K562 (cell line): ENCODE measurements around the gene CPT1C. TPM values are rescaled to one million over a fixed set of nuclear protein-coding genes. Genes with fewer than 3 reads are reported as not detected.
A peak's percentile ranks its signal among the peaks of the same experiment; 100 is the strongest.

Experiments used
- BRD4 ChIP-seq: fragments of 200-600 bp; sonication (generic); IDR thresholded peaks from 2 replicates; pipeline ENCODE4 v1.6.1; 2017; ENCODE audit warnings: inconsistent platforms
- BRF1 ChIP-seq: IDR thresholded peaks from 3 replicates; pipeline ENCODE4 v1.6.1; 2011; ENCODE audit warnings: borderline replicate concordance, mild to moderate bottlenecking; ENCODE audit not compliant: insufficient read length; ENCODE audit errors: extremely low read depth
- CBFB ChIP-seq: sonication (generic); formaldehyde crosslinking; IDR thresholded peaks from 2 replicates; pipeline ENCODE4 v1.4.0; 2020; ENCODE audit warnings: mild to moderate bottlenecking, missing genetic modification reagents
- HDAC8 ChIP-seq: fragments of 450-650 bp; IDR thresholded peaks from 2 replicates; pipeline ENCODE4 v1.6.1; 2016; ENCODE audit warnings: mild to moderate bottlenecking, missing genetic modification characterization, moderate library complexity, missing compliant biosample characterization
- KDM4B ChIP-seq, 2 experiments: fragments of 450-650 bp in 1 of 2; sonication (generic) in 1 of 2; IDR thresholded peaks; 2 replicates each; pipeline ENCODE4 v1.6.1; 2016 to 2017; ENCODE audit warnings: borderline replicate concordance in 2 of 2, antibody characterized with exemption in 1 of 2, low read depth in 1 of 2, mild to moderate bottlenecking in 1 of 2
- NEUROD1 ChIP-seq: fragments of 150-350 bp; IDR thresholded peaks from 2 replicates; pipeline ENCODE4 v1.6.1; 2014; ENCODE audit warnings: borderline replicate concordance, low read length, low read depth; ENCODE audit not compliant: partially characterized antibody
- PRMT5 ChIP-seq: sonication (generic); formaldehyde crosslinking; IDR thresholded peaks from 2 replicates; pipeline ENCODE4 v1.5.0; 2020; ENCODE audit warnings: missing genetic modification reagents
- SAFB2 ChIP-seq: fragments of 200-400 bp; formaldehyde crosslinking; IDR thresholded peaks from 2 replicates; pipeline ENCODE4 v1.6.1; 2018; ENCODE audit warnings: borderline replicate concordance, low read length, low read depth, moderate library complexity; ENCODE audit not compliant: severe bottlenecking
- SPI1 ChIP-seq: IDR thresholded peaks from 2 replicates; pipeline ENCODE4 v1.6.1; 2011; ENCODE audit warnings: low read depth, low read length, control low read depth, borderline replicate concordance
- ZNF24 ChIP-seq: fragments of 450-650 bp; IDR thresholded peaks from 2 replicates; pipeline ENCODE4 v1.6.1; 2016
- ZNF707 ChIP-seq: fragments of 250-450 bp; sonication (Bioruptor Pico); conservative IDR thresholded peaks from 2 replicates; pipeline ENCODE4 v1.8.0; 2022; ENCODE audit warnings: inconsistent platforms, mild to moderate bottlenecking, moderate library complexity
- ZNF79 ChIP-seq: fragments of 250-450 bp; sonication (Bioruptor Pico); IDR thresholded peaks from 2 replicates; pipeline ENCODE4 v1.4.0; 2020; ENCODE audit warnings: low read depth, mild to moderate bottlenecking, moderate library complexity
- polyA plus RNA-seq, 8 experiments: library from polyadenylated mRNA; depleted of rRNA in 4 of 8; stranded (reverse) in 5 of 8; unstranded in 3 of 8; fragments of >200 nt; fragmentation: Nextera tagmentation in 2 of 8; fragmentation: Illumina TruSeq in 1 of 8; extraction: Ambion mirVana in 2 of 8; extraction: Trizol in 1 of 8; gene quantifications; 2 replicates each; pipeline versions ENCODE4 v1.2.1 to v1.2.3, GENCODE V29; 2011 to 2014; ENCODE audit warnings: inconsistent platforms in 1 of 8, missing spikeins in 1 of 8
- total RNA-seq, 7 experiments: library from RNA; depleted of rRNA in 6 of 7; stranded (reverse); fragments of >200 nt in 6 of 7; fragmentation: Illumina TruSeq in 2 of 7; extraction: Trizol in 2 of 7; gene quantifications; 2 replicates each; pipeline versions ENCODE4 v1.2.1 to v1.2.3, GENCODE V29; 2011 to 2021; ENCODE audit warnings: low replicate concordance in 1 of 7
- TF ChIP-seq, protein P1 (sequence below): sonication (generic); formaldehyde crosslinking; IDR thresholded peaks from 2 replicates; pipeline ENCODE4 v1.9.0; 2022; ENCODE audit warnings: mild to moderate bottlenecking, missing genetic modification reagents
- TF ChIP-seq, protein P2 (sequence below): fragments of 450-650 bp; IDR thresholded peaks from 2 replicates; pipeline ENCODE4 v1.6.1; 2014; ENCODE audit warnings: low read depth, mild to moderate bottlenecking, moderate library complexity, borderline replicate concordance
- TF ChIP-seq, protein P3 (sequence below): IDR thresholded peaks from 2 replicates; pipeline ENCODE4 v1.6.1; 2011; ENCODE audit not compliant: insufficient read length; ENCODE audit errors: extremely low read depth

CPT1C gene
- total and polyA plus RNA-seq, 9 of the 15 experiments (the other 6 are each of a cell fraction or from before 2014, with no cell fraction given): 1.9 to 12.3 (median 3.0) TPM

DNA sequence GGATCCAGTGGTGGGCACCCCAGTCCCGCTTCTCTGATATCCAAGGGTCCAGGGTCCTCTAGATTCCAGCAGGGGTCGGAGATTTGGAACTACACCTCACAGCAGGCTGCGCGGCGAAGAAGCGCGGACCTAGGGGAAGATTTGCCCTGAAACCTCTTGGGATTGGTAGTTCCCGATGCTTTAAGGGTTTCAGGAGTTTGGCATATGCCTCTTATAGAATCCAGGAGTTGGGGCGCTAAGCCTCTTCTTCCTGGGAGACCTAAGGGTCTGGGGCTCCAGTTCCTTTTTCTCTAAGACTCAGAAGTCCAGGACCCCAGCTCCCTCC is 24.8 kb upstream of the CPT1C start (continued):
- TF ChIP-seq, protein P1, sequence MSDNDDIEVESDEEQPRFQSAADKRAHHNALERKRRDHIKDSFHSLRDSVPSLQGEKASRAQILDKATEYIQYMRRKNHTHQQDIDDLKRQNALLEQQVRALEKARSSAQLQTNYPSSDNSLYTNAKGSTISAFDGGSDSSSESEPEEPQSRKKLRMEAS (CRISPR knock-in tag): no peak
- TF ChIP-seq, protein P2, sequence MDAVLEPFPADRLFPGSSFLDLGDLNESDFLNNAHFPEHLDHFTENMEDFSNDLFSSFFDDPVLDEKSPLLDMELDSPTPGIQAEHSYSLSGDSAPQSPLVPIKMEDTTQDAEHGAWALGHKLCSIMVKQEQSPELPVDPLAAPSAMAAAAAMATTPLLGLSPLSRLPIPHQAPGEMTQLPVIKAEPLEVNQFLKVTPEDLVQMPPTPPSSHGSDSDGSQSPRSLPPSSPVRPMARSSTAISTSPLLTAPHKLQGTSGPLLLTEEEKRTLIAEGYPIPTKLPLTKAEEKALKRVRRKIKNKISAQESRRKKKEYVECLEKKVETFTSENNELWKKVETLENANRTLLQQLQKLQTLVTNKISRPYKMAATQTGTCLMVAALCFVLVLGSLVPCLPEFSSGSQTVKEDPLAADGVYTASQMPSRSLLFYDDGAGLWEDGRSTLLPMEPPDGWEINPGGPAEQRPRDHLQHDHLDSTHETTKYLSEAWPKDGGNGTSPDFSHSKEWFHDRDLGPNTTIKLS: no peak
- TF ChIP-seq NEUROD1: peak; percentile 3
- TF ChIP-seq HDAC8: no peak
- no peak for TF ChIP-seq ZNF707
- TF ChIP-seq ZNF79 (CRISPR knock-in tag): no peak
- TF ChIP-seq SAFB2: no peak
- TF ChIP-seq, protein P3, sequence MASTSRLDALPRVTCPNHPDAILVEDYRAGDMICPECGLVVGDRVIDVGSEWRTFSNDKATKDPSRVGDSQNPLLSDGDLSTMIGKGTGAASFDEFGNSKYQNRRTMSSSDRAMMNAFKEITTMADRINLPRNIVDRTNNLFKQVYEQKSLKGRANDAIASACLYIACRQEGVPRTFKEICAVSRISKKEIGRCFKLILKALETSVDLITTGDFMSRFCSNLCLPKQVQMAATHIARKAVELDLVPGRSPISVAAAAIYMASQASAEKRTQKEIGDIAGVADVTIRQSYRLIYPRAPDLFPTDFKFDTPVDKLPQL: no peak
- no peak for TF ChIP-seq CBFB (CRISPR knock-in tag)
- TF ChIP-seq BRF1: no peak
- no peak for TF ChIP-seq KDM4B (IDR thresholded peaks at IDR 0.05; ENCODE audit: borderline replicate concordance in 2 of 2, low read depth in 1 of 2)
- no peak for TF ChIP-seq BRD4
- TF ChIP-seq PRMT5 (CRISPR knock-in tag): no peak
- TF ChIP-seq SPI1: 0 out of 2 replicates have a peak, but pooled peaks have one; percentile 10
- TF ChIP-seq ZNF24: peak; percentile 65; the same call in 1 of the 2 replicates
- TF ChIP-seq, all 486 proteins: peak for 22
